HL-60 (cell line): Measurements from ENCODE around the gene SLC26A3.

ENCODE experiments used
- DNase-seq, 2 experiments: peaks; one replicate each; pipeline ENCODE4 v3.0.0-alpha.2; 2010 to 2020; ENCODE audit warnings: low read depth in 1 of 2, low spot score in 1 of 2
- H3K27ac ChIP-seq: fragments of 250-450 bp; sonication (Bioruptor Pico); replicated peaks from 2 replicates; pipeline ENCODE4 v1.5.1; 2020; ENCODE audit warnings: mild to moderate bottlenecking, moderate library complexity
- H3K27me3 ChIP-seq: fragments of 250-450 bp; sonication (Bioruptor Pico); 2 replicates; pipeline ENCODE4 v1.5.1; 2021; ENCODE audit warnings: mild to moderate bottlenecking, moderate library complexity; ENCODE audit not compliant: insufficient read depth, poor library complexity, severe bottlenecking
- H3K4me3 ChIP-seq: replicated peaks from 2 replicates; pipeline ENCODE4 v1.5.1; 2011; ENCODE audit warnings: mild to moderate bottlenecking, control low read depth, low read length; ENCODE audit not compliant: insufficient read depth
- GABPA ChIP-seq: IDR thresholded peaks from 2 replicates; pipeline ENCODE4 v1.6.1; 2012; ENCODE audit warnings: low read depth
- POLR2AphosphoS5 ChIP-seq: IDR thresholded peaks from 2 replicates; pipeline ENCODE4 v1.6.1; 2012; ENCODE audit warnings: low read depth
- REST ChIP-seq: IDR thresholded peaks from 2 replicates; pipeline ENCODE4 v1.6.1; 2012; ENCODE audit warnings: low read depth; ENCODE audit not compliant: insufficient replicate concordance
- SPI1 ChIP-seq: IDR thresholded peaks from 2 replicates; pipeline ENCODE4 v1.6.1; 2012; ENCODE audit warnings: low read depth, mild to moderate bottlenecking, borderline replicate concordance
- TF ChIP-seq, protein P1 (sequence below): IDR thresholded peaks from one replicate; pipeline ENCODE4 v1.5.1; 2011; ENCODE audit warnings: low read length, control low read depth, inconsistent platforms; ENCODE audit not compliant: insufficient read depth

The SLC26A3 gene

DNA sequence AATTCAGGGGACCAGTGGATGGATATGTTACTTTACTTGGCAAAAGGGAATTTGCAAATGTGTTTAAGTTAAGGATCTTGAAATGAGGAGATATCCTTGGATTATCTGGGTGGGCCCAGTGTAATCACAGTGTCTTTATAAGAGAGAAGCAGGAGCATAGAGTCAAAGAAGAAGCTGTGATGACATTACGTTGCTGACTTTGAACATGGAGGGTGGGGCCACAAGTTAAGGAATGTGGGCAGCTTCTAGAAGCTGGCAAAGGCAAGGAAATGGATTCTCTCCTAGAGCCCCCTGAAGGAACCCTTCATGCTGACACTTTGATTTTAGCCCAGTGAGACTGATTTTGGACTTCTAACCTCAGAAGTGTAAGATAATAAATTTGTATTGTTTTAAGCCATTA lies 21.8 kb upstream of the SLC26A3 start:
- no peaks in the 10 kb centered on the region for H3K27me3 ChIP-seq
- no peak overlapping the region for H3K27ac ChIP-seq
- TF ChIP-seq, protein P1, sequence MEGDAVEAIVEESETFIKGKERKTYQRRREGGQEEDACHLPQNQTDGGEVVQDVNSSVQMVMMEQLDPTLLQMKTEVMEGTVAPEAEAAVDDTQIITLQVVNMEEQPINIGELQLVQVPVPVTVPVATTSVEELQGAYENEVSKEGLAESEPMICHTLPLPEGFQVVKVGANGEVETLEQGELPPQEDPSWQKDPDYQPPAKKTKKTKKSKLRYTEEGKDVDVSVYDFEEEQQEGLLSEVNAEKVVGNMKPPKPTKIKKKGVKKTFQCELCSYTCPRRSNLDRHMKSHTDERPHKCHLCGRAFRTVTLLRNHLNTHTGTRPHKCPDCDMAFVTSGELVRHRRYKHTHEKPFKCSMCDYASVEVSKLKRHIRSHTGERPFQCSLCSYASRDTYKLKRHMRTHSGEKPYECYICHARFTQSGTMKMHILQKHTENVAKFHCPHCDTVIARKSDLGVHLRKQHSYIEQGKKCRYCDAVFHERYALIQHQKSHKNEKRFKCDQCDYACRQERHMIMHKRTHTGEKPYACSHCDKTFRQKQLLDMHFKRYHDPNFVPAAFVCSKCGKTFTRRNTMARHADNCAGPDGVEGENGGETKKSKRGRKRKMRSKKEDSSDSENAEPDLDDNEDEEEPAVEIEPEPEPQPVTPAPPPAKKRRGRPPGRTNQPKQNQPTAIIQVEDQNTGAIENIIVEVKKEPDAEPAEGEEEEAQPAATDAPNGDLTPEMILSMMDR, result no peak
- TF ChIP-seq GABPA (no peak), REST (no peak), POLR2AphosphoS5 (no peak), SPI1 (no peak)
- DNase-seq, result no peak
- no peak overlapping the region for H3K4me3 ChIP-seq

DNA sequence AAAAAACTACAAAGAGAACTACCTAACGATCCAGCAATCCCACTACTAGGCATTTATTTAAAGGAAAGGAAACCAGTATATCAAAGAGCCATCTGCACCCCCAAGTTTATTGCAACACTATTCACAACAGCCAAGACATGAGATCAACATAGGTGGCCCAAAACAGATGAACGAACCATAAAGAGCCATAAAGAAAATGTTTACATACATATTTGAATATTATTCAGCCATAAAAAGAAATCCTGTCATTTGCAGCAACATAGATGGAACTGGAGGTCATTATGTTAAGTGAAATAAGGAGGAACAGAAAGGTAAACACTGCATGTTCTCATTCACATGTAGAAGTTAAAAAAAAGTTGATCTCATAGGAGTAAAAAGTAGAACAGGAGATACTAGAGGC lies 15.6 kb upstream of the SLC26A3 start:
- DNase-seq, result no peak
- TF ChIP-seq GABPA (no peak), SPI1 (no peak), POLR2AphosphoS5 (no peak), REST (no peak)
- TF ChIP-seq, protein P1, result no peak
- Histone ChIP-seq H3K4me3 (no peak overlapping the region), H3K27me3 (no peaks in the 10 kb centered on the region), H3K27ac (no peak overlapping the region)

GRCh38 chr7:107816011-107816566 lies 13.1 kb upstream of the SLC26A3 start:
- TF ChIP-seq GABPA, result no peak
- no peak for TF ChIP-seq SPI1
- no peak for TF ChIP-seq POLR2AphosphoS5
- no peak for TF ChIP-seq REST
- TF ChIP-seq, protein P1, result no peak
- no peaks in the 10 kb centered on the region for H3K27me3 ChIP-seq
- DNase-seq, result no peak
- no peak overlapping the region for H3K4me3 ChIP-seq
- H3K27ac ChIP-seq, result no peak overlapping the region
